T-helper 1 cell treated with Interleukin-12 subunit alpha and Interleukin-12 subunit beta and Interleukin-4 antibody, amounts not matched to agents 30 ng/mL and 1 ng/mL, for 36 hours (primary cell): ENCODE data around the gene EFNB2. TPM values are rescaled to one million over a fixed set of nuclear protein-coding genes. Genes with fewer than 3 reads are reported as not detected.

Experiments
- intact Hi-C: fragments of 100-400 bp; cut with micrococcal nuclease; formaldehyde crosslinking; loops from one replicate; pipeline ENCODE4 v1.15.1; 2024
- total RNA-seq: library from RNA; stranded (reverse); gene quantifications from 2 replicates; pipeline ENCODE4 v1.2.3, GENCODE V29; 2022

The EFNB2 gene
- total RNA-seq, 1 donor from 2014 or later: 0.12 TPM

GRCh38 chr13:106488076-106488475 is 47.4 kb downstream of the EFNB2 start:
- intact Hi-C loops: no loop called here

- intact Hi-C loops: no loop called here
These were observed 48.3 kb downstream of the EFNB2 start for GRCh38 chr13:106487129-106487528.

GRCh38 chr13:106486287-106486686 is 49.2 kb downstream of the EFNB2 start:
- intact Hi-C loops: no loop called here

GRCh38 chr13:106484537-106485193 is 50.8 kb downstream of the EFNB2 start:
- intact Hi-C loops: no loop called here

- intact Hi-C loops: no loop called here
These were observed 51.4 kb downstream of the EFNB2 start for GRCh38 chr13:106484084-106484483.

- intact Hi-C loops: no loop called here
These were observed 53.5 kb downstream of the EFNB2 start for GRCh38 chr13:106481919-106482318.

GRCh38 chr13:106480351-106480910 is 55.0 kb downstream of the EFNB2 start:
- intact Hi-C loops: no loop called here

GRCh38 chr13:106479929-106480328 is 55.5 kb downstream of the EFNB2 start:
- intact Hi-C loops: no loop called here

- intact Hi-C loops: no loop called here
These were observed 57.3 kb downstream of the EFNB2 start for GRCh38 chr13:106478116-106478515.

- intact Hi-C loops: no loop called here
These were observed 58.2 kb downstream of the EFNB2 start for GRCh38 chr13:106477303-106477702.

GRCh38 chr13:106475852-106476251 is 59.6 kb downstream of the EFNB2 start:
- intact Hi-C loops: no loop called here

GRCh38 chr13:106474912-106475311 is 60.5 kb downstream of the EFNB2 start:
- intact Hi-C loops: no loop called here

- intact Hi-C loops: no loop called here
These were observed 62.3 kb downstream of the EFNB2 start for GRCh38 chr13:106473154-106473553.

GRCh38 chr13:106472621-106473020 is 62.8 kb downstream of the EFNB2 start:
- intact Hi-C loops: no loop called here

- intact Hi-C loops: no loop called here
These were observed 63.4 kb downstream of the EFNB2 start for GRCh38 chr13:106471957-106472543.

- intact Hi-C loops: no loop called here
These were observed 64.9 kb downstream of the EFNB2 start for GRCh38 chr13:106470576-106470975.

GRCh38 chr13:106468744-106469590 is 66.5 kb downstream of the EFNB2 start:
- intact Hi-C loops: no loop called here

- intact Hi-C loops: no loop called here
These were observed 67.3 kb downstream of the EFNB2 start for GRCh38 chr13:106468207-106468606.

GRCh38 chr13:106467427-106468122 is 67.9 kb downstream of the EFNB2 start:
- intact Hi-C loops: no loop called here

- intact Hi-C loops: no loop called here
These were observed 68.6 kb downstream of the EFNB2 start for GRCh38 chr13:106466691-106467426.

- intact Hi-C loops: no loop called here
These were observed 71.4 kb downstream of the EFNB2 start for GRCh38 chr13:106464076-106464475.
